ENCODE data around the gene STRAP.

DNA sequence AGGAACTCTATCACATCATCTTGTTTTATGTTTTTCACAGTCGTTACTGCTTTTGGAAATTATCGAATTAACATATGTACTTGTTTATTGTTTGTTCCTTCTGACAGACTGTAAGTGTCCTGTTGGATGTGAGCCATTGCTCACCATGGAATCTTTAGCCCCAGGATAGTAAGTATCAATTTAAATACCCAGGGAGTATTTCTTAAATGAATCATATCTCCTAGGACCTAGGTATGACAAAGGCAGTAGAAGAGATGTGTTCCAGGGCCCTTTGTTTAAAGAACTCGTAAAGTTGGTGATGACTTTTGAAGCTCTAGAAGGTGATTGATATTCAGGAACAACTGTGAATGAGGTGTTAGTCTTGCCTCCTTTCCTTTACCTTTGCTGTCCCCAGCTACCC lies 30.3 kb upstream of the STRAP start:
- TF ChIP-seq CTCF (IDR thresholded peaks at IDR 0.05) = no peak
- no peak for TF ChIP-seq POLR2A (IDR thresholded peaks at IDR 0.05)
- TF ChIP-seq EP300 (IDR thresholded peaks at IDR 0.05) = no peak

All from tibial nerve (tissue), 4 donors.